Measurements from ENCODE around the gene TIGD1.

The TIGD1 gene

GRCh38 chr2:232498452-232498851 lies 51.9 kb downstream of the TIGD1 start:
- TF ChIP-seq POLR2A (IDR thresholded peaks at IDR 0.05; ENCODE audit: low read depth, low read length) = no peak
- FAIRE-seq = no peak
- no peak for DNase-seq (ENCODE audit: insufficient read length, low spot score)

Data from GM12891 (cell line).